SK-N-SH (cell line): ENCODE measurements around the gene HNRNPM. TPM values are rescaled to one million over a fixed set of nuclear protein-coding genes. Genes with fewer than 3 reads are reported as not detected.

ENCODE experiments used
- CTCF ChIA-PET: fragments of 300-600, 350-600 bp; formaldehyde crosslinking; extraction: SDS; loops from one replicate; lab custom pipeline; 2021; lab: Yijun Ruan, JAX
- POLR2A ChIA-PET: fragments of 350-600 bp; sonication (Branson Sonifier 250); formaldehyde crosslinking; extraction: SDS; loops from one replicate; lab custom pipeline; 2020; ENCODE audit warnings: antibody characterized with exemption, inconsistent platforms; lab: Yijun Ruan, JAX
- DNase-seq: peaks from one replicate; pipeline ENCODE4 v3.0.0; 2012
- H2AFZ ChIP-seq: fragments of 200-600 bp; sonication (generic); 2 replicates; pipeline ENCODE4 v1.8.1; 2016; ENCODE audit warnings: antibody characterized with exemption, mild to moderate bottlenecking, low read depth
- H3F3A ChIP-seq: fragments of 200-600 bp; sonication (generic); replicated peaks from 2 replicates; pipeline ENCODE3; 2016; ENCODE audit warnings: antibody characterized with exemption, mild to moderate bottlenecking; ENCODE audit not compliant: insufficient read depth
- H3K27ac ChIP-seq, 2 experiments: fragments of 200-500 bp in 1 of 2; fragments of 200-600 bp in 1 of 2; sonication (Bioruptor generic) in 1 of 2; sonication (generic), shearing (Covaris generic) in 1 of 2; 2 replicates each; pipeline versions ENCODE4 v1.5.1 to v1.6.1; 2014 to 2016; ENCODE audit warnings: low read depth in 2 of 2, inconsistent platforms in 1 of 2, low read length in 1 of 2, mild to moderate bottlenecking in 1 of 2, mixed read lengths in 1 of 2
- H3K27me3 ChIP-seq: fragments of 200-600 bp; sonication (generic), shearing (Covaris generic); 2 replicates; pipeline ENCODE4 v1.6.1; 2016; ENCODE audit warnings: mixed run types; ENCODE audit not compliant: insufficient read depth
- H3K36me3 ChIP-seq, 2 experiments: fragments of 200-500 bp in 1 of 2; fragments of 200-600 bp in 1 of 2; sonication (Bioruptor generic) in 1 of 2; sonication (generic) in 1 of 2; replicated peaks in 1 of 2; 2 replicates each; pipeline versions ENCODE3 to v1.5.1; 2014 to 2016; ENCODE audit warnings: low read length in 1 of 2, mild to moderate bottlenecking in 1 of 2; ENCODE audit not compliant: insufficient read depth in 2 of 2, control insufficient read depth in 1 of 2
- H3K4me1 ChIP-seq, 2 experiments: fragments of 200-500 bp in 1 of 2; fragments of 200-600 bp in 1 of 2; sonication (Bioruptor generic) in 1 of 2; sonication (generic), shearing (Covaris generic) in 1 of 2; 2 replicates each; pipeline versions ENCODE4 v1.5.1 to v1.6.1; 2014 to 2016; ENCODE audit warnings: low read depth in 1 of 2, low read length in 1 of 2, mixed run types in 1 of 2; ENCODE audit not compliant: insufficient read depth in 2 of 2, control insufficient read depth in 1 of 2
- H3K4me2 ChIP-seq: fragments of 200-600 bp; sonication (generic), shearing (Covaris generic); 2 replicates; pipeline ENCODE4 v1.6.1; 2017; ENCODE audit warnings: mixed run types
- H3K4me3 ChIP-seq, 2 experiments: fragments of 200-500 bp in 1 of 2; fragments of 200-600 bp in 1 of 2; sonication (Bioruptor generic) in 1 of 2; sonication (generic), shearing (Covaris generic) in 1 of 2; 2 replicates each; pipeline versions ENCODE4 v1.5.1 to v1.8.1; 2014 to 2016; ENCODE audit warnings: low read depth in 2 of 2, inconsistent platforms in 1 of 2, low read length in 1 of 2, mild to moderate bottlenecking in 1 of 2, mixed read lengths in 1 of 2, moderate library complexity in 1 of 2
- H3K79me2 ChIP-seq: fragments of 200-600 bp; sonication (generic); 2 replicates; pipeline ENCODE4 v1.8.1; 2017; ENCODE audit warnings: mild to moderate bottlenecking; ENCODE audit not compliant: insufficient read depth
- H3K9ac ChIP-seq: fragments of 200-600 bp; sonication (generic); 2 replicates; pipeline ENCODE4 v1.6.1; 2017; ENCODE audit warnings: mixed run types
- H3K9me2 ChIP-seq: fragments of 200-600 bp; sonication (generic); 2 replicates; pipeline ENCODE4 v1.6.1; 2017; ENCODE audit warnings: mixed run types
- H3K9me3 ChIP-seq: fragments of 200-600 bp; sonication (generic); 2 replicates; pipeline ENCODE4 v1.6.1; 2017; ENCODE audit warnings: mixed run types, mild to moderate bottlenecking, moderate library complexity
- H4K20me1 ChIP-seq: fragments of 200-600 bp; sonication (generic); 2 replicates; pipeline ENCODE4 v1.6.1; 2017; ENCODE audit warnings: mild to moderate bottlenecking, mixed run types; ENCODE audit not compliant: insufficient read depth
- CHD2 ChIP-seq: fragments of 150-350 bp; IDR thresholded peaks from 2 replicates; pipeline ENCODE4 v1.6.1; 2018; ENCODE audit warnings: low read length; ENCODE audit not compliant: partially characterized antibody
- FOXM1 ChIP-seq: IDR thresholded peaks from 2 replicates; pipeline ENCODE4 v1.4.0; 2012; ENCODE audit warnings: low read depth, mild to moderate bottlenecking
- GABPA ChIP-seq: IDR thresholded peaks from 2 replicates; pipeline ENCODE4 v1.4.0; 2012; ENCODE audit warnings: low read depth, mild to moderate bottlenecking
- MEF2A ChIP-seq: IDR thresholded peaks from 2 replicates; pipeline ENCODE4 v1.4.0; 2012; ENCODE audit warnings: low read depth, borderline replicate concordance
- MXI1 ChIP-seq: IDR thresholded peaks from 2 replicates; pipeline ENCODE4 v1.6.1; 2012; ENCODE audit warnings: mild to moderate bottlenecking, low read depth, low read length, improper control_type of control experiment
- NRF1 ChIP-seq: IDR thresholded peaks from 2 replicates; pipeline ENCODE4 v1.6.1; 2012; ENCODE audit warnings: low read depth, mild to moderate bottlenecking, low read length
- RCOR1 ChIP-seq: fragments of 150-350 bp; IDR thresholded peaks from 2 replicates; pipeline ENCODE4 v1.6.1; 2017; ENCODE audit warnings: antibody characterized with exemption, low read length
- SIN3A ChIP-seq: IDR thresholded peaks from 2 replicates; pipeline ENCODE4 v1.6.1; 2012; ENCODE audit warnings: low read depth, mild to moderate bottlenecking, low read length, moderate library complexity, borderline replicate concordance
- SMC3 ChIP-seq: IDR thresholded peaks from 2 replicates; pipeline ENCODE4 v1.6.1; 2012; ENCODE audit warnings: low read depth, low read length, improper control_type of control experiment
- TEAD4 ChIP-seq: IDR thresholded peaks from 2 replicates; pipeline ENCODE4 v1.4.0; 2012; ENCODE audit warnings: mild to moderate bottlenecking, borderline replicate concordance; ENCODE audit not compliant: insufficient read depth
- YY1 ChIP-seq: IDR thresholded peaks from 2 replicates; pipeline ENCODE4 v1.4.0; 2012; ENCODE audit warnings: low read depth, mild to moderate bottlenecking
- WGBS: methylation state at CpG from one replicate; pipeline ENCODE4 v1.1.6; 2017; ENCODE audit warnings: low lambda C conversion rate; 5-methylcytosine and 5-hydroxymethylcytosine counted together
- polyA plus RNA-seq, 3 experiments: library from polyadenylated mRNA; depleted of rRNA; stranded (reverse); fragments of >200 nt; gene quantifications; 2 replicates each; pipeline ENCODE4 v1.2.3, GENCODE V29; 2012
- TF ChIP-seq, protein P1 (sequence below): fragments of 150-350 bp; IDR thresholded peaks from 2 replicates; pipeline ENCODE4 v1.6.1; 2016; ENCODE audit warnings: mild to moderate bottlenecking, low read depth, low read length
- TF ChIP-seq, protein P2 (sequence below): IDR thresholded peaks from 2 replicates; pipeline ENCODE4 v1.4.0; 2012; ENCODE audit warnings: low read depth, borderline replicate concordance

Gene HNRNPM
- polyA plus RNA-seq, 1 of the 3 experiments (the other 2 are of a cell fraction): 205 TPM

DNA sequence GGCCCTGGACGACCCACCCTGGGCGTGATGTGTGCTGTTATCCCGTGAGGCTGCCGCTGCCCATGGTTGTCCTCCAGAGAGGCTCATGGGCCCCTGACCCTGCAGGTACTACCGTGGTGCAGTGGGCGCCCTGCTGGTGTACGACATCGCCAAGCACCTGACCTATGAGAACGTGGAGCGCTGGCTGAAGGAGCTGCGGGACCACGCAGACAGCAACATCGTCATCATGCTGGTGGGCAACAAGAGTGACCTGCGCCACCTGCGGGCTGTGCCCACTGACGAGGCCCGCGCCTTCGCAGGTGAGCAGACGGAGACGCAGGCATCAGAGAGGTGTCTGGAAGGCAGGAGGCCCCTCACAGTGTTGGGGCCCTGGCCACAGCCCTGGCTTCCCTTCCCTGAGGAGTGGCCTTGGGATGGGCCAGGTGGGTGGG is 42.8 kb upstream of the HNRNPM start:
- H3K9me2 ChIP-seq: no peaks in the 10 kb centered on the region
- H3K36me3 ChIP-seq: peaks cover 0 to 22% of the 10 kb centered on the region in 2 experiments
- H3K27ac ChIP-seq: no peak overlapping the region
- no peak overlapping the region for H3K4me2 ChIP-seq
- peaks cover 4% of the 10 kb centered on the region for H3F3A ChIP-seq
- H2AFZ ChIP-seq: no peak overlapping the region
- peaks cover 21% of the 10 kb centered on the region for H4K20me1 ChIP-seq
- H3K9ac ChIP-seq: no peak overlapping the region
- ChIA-PET POLR2A (no interaction called here), CTCF (interaction anchor here (0.6 to 1.0 kb wide), 2 partner anchors 41 to 48 kb away, joined by 3 to 4 read pairs; no protein-coding TSS in a partner anchor)
- 97% methylated on average over 13 of the region's 21 CpGs for WGBS
- no peaks in the 10 kb centered on the region for H3K27me3 ChIP-seq
- no peaks in the 10 kb centered on the region for H3K9me3 ChIP-seq
- TF ChIP-seq, protein P1, sequence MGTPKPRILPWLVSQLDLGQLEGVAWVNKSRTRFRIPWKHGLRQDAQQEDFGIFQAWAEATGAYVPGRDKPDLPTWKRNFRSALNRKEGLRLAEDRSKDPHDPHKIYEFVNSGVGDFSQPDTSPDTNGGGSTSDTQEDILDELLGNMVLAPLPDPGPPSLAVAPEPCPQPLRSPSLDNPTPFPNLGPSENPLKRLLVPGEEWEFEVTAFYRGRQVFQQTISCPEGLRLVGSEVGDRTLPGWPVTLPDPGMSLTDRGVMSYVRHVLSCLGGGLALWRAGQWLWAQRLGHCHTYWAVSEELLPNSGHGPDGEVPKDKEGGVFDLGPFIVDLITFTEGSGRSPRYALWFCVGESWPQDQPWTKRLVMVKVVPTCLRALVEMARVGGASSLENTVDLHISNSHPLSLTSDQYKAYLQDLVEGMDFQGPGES: no peak
- TF ChIP-seq NRF1 (no peak), CHD2 (no peak), SMC3 (no peak), YY1 (no peak), SIN3A (no peak), TEAD4 (no peak)
- TF ChIP-seq, protein P2, sequence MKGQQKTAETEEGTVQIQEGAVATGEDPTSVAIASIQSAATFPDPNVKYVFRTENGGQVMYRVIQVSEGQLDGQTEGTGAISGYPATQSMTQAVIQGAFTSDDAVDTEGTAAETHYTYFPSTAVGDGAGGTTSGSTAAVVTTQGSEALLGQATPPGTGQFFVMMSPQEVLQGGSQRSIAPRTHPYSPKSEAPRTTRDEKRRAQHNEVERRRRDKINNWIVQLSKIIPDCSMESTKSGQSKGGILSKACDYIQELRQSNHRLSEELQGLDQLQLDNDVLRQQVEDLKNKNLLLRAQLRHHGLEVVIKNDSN: no peak
- DNase-seq: no peak
- no peak overlapping the region for H3K4me3 ChIP-seq
- peaks cover 28% of the 10 kb centered on the region for H3K79me2 ChIP-seq
- peaks cover 0 to 3% of the 10 kb centered on the region in 2 experiments; a peak in 2 of 4 replicates for H3K4me1 ChIP-seq

DNA sequence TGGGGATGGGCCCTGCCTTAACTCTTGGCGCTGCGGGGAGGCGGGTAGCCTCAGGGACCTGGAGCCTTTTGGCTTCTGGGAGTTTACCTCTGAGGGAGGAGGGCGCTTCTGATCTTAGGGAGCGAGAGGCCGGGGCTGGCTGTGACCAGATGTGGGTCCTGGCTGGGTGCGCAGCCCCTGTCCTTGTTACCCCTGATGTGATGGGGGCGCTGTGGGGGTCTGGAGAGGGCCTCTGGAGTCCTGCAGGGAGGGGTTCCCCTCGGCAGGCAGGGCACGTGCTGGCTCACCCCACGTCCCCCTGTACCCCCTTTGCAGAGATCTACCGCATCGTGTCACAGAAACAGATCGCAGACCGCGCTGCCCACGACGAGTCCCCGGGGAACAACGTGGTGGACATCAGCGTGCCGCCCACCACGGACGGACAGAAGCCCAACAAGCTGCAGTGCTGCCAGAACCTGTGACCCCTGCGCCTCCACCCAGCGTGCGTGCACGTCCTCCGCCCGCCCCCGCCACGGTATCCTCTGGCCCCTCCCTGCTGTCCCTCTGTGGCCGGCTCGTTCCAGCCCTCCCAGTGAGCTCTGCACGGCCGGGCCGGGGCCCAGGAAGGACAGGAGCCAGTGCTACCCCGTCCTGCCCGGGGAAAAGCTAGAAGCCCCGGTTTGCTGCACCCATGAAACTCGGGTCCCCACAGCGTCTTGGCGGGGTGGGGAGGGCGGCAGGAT is 41.5 kb upstream of the HNRNPM start:
- Histone ChIP-seq H3K9ac (no peak overlapping the region), H4K20me1 (peaks cover 8% of the 10 kb centered on the region), H3K4me2 (no peak overlapping the region), H3K9me3 (no peaks in the 10 kb centered on the region), H3K36me3 (peaks cover 0 to 22% of the 10 kb centered on the region in 2 experiments), H3F3A (peaks cover 4% of the 10 kb centered on the region), H3K79me2 (peaks cover 16% of the 10 kb centered on the region; the same call in 1 of the 2 replicates), H3K27ac (no peak overlapping the region), H3K9me2 (no peaks in the 10 kb centered on the region), H3K27me3 (no peaks in the 10 kb centered on the region), H3K4me3 (no peak overlapping the region), H3K4me1 (no peaks in the 10 kb centered on the region; a peak in 1 of 4 replicates), H2AFZ (no peak overlapping the region)
- peak; percentile 24 for DNase-seq
- WGBS: 93% methylated on average over 6 of the region's 44 CpGs
- TF ChIP-seq MEF2A: no peak
- TF ChIP-seq, protein P2: no peak
- TF ChIP-seq GABPA: no peak
- no peak for TF ChIP-seq RCOR1
- TF ChIP-seq MXI1: no peak
- TF ChIP-seq FOXM1: no peak
- CTCF ChIA-PET: no interaction called here
- POLR2A ChIA-PET: no interaction called here
